Activated gamma-delta T cell treated with Interleukin-2 at 50 U/mL for 16 hours (primary cell): Measurements from ENCODE around the gene CD99.
"Not testable (repeated sequence)": the region's sequence is repeated elsewhere in the genome, so short reads cannot be mapped to it uniquely, and the experiment has no call there.

Experiments used
- DNase-seq: peaks from one replicate; pipeline ENCODE4 v3.0.0-alpha.2; 2020

Gene CD99

GRCh38 chrX:2732649-2733048 lies 41.6 kb downstream of the CD99 start:
- no peak for DNase-seq

DNA sequence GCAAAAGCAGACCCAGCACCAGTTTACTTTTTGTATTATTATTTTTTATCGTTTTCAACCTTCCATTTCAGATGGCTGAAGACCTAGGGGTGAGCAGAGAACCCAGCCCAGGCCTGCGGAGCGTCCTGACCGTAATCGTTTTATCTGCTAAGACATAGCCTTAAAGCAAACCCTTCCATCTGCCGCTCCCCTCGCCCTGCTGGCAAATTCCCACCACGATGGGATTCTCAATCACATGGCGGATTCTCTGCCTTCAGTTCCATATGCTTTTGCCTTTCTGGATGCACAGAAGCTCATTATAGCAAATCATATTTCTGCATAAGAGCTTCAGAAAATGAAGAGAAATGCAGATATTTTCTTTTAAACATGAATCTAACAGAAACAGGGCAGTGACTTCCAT lies 42.2 kb downstream of the CD99 start:
- no peak for DNase-seq

- no peak for DNase-seq
Observed at GRCh38 chrX:2735270-2735669, 44.2 kb downstream of the CD99 start.

DNA sequence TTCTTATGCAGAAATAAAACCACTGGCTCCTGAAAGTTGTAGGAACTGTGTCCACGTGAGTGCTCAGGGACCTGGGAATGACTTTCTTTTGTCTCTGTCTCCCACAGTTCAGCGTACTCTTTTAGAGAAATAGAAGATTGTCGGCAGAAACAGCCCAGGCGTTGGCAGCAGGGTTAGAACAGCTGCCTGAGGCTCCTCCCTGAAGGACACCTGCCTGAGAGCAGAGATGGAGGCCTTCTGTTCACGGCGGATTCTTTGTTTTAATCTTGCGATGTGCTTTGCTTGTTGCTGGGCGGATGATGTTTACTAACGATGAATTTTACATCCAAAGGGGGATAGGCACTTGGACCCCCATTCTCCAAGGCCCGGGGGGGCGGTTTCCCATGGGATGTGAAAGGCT lies 49.6 kb downstream of the CD99 start:
- DNase-seq, result no peak

- no peak for DNase-seq
Observed at GRCh38 chrX:2741386-2741785, 50.3 kb downstream of the CD99 start.

GRCh38 chrX:2746250-2746649 lies 55.2 kb downstream of the CD99 start:
- not testable (repeated sequence) for DNase-seq

- no peak for DNase-seq
Observed at GRCh38 chrX:2748171-2748814, 57.2 kb downstream of the CD99 start.

- no peak for DNase-seq
Observed at GRCh38 chrX:2748815-2749188, 57.7 kb downstream of the CD99 start.

DNA sequence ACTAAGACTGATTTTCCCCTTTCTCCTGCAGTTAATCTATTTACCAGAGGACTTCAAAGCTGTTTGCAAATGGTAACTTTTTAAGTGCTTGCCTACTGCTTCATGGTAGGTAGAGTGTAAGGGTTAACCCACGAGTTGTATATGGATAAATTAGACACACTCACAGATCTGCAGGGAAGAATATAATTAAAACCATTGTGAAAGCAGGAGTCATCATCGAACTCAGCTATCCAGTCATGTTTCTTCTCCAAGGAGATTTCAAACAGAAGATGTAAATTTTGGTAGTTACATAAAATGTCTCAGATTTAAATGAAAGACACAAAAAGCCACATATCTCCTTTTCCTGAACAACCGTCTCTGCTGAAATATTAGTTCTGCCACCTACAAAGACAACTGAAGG lies 60.2 kb downstream of the CD99 start:
- DNase-seq, result no peak

- not testable (repeated sequence) for DNase-seq
Observed at GRCh38 chrX:2751874-2752300, 60.8 kb downstream of the CD99 start, which contains the start of gene XG. XG (plus strand) TSS chrX:2752040; CDS start chrX:2752275, 235 bp downstream.

- not testable (repeated sequence) for DNase-seq
Observed at GRCh38 chrX:2752441-2752840, 61.3 kb downstream of the CD99 start.

DNA sequence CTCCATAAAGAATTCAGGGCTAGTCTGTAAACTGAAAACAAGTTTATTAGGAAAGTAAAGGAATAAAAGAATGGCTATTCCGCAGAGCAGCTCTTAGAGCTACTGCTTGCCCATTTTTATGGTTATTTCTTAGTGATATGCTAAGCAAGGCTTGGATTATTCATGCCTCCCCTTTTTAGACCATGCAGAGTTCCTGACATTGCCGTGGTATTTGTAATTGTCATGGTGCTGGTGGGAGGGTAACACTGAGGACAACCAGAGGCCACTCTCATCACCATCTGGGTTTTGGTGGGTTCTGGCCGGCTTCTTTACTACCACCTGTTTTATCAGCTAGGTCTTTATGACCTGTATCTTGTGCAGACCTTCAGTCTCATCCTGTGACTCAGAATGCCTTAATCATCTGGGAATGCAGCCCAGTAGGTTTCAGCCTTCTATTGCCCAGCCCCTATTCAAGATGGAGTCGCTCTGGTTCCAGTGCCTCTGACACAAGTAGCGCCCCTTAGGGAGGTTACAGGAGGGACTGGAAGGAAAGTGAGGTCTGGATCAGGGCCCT lies 64.1 kb downstream of the CD99 start:
- DNase-seq, result not testable (repeated sequence)

DNA sequence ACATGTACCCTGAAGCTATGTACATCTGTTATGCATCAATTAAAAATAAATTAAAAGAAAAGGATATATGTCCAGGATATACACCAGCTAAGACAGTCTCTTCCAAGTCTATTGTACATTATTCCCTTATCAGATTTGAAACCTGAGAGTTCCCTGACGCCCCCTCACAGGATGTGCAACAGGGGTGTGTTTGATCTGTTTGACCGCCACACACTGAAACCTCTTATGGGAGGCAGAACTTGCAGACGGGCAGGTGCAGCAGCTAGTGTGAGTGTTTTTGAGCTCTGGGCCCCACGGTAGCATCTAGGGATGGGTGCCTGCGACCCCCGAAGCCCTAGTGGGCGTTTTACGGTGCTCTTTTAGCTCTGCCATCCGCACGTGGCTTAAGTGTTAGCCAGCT lies 65.5 kb downstream of the CD99 start:
- no peak for DNase-seq

DNA sequence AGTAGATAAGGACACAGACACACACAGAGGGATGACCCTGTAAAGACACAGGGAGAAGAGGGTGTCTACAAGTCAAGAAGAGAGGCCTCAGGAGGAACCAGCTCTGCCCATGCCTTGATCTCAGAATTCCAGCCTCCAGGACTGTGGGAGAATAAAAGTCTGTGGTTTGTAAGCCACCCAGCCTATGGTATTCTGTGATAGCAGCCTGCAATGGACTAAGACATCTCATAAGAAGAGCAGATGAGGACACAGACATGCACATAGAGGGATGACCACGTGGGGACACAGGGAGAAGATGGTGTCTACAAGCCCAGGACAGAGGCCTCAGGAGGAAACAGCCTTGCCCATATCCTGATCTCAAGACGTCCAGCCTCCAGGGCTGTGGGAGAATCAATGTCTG lies 70.2 kb downstream of the CD99 start:
- DNase-seq, result no peak

DNA sequence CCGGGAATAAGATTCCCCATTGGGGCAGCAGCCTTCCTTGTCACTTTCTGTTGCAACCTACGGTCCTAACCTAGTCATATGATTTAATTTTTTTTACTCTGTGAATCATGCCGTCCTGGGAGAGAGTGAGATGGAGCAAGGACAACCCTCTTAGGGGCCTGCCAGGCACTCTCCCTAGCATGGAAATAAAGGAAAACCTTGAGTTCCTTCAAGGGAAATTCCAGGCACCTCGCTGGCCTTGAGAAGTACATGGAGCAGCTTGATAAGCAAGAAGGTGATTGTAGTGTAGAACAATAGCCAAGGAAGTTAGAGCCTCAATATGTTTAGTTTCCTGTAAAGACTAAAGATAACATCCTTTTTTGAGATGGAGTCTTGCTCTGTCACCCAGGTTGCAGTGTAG lies 71.6 kb downstream of the CD99 start:
- DNase-seq, result not testable (repeated sequence)

GRCh38 chrX:2764766-2765548 lies 73.9 kb downstream of the CD99 start:
- not testable (repeated sequence) for DNase-seq

GRCh38 chrX:2765549-2765830 lies 74.4 kb downstream of the CD99 start:
- no peak for DNase-seq

- DNase-seq, result no peak
Observed at GRCh38 chrX:2766906-2767305, 75.8 kb downstream of the CD99 start.

GRCh38 chrX:2767631-2768455 lies 76.7 kb downstream of the CD99 start:
- no peak for DNase-seq

DNA sequence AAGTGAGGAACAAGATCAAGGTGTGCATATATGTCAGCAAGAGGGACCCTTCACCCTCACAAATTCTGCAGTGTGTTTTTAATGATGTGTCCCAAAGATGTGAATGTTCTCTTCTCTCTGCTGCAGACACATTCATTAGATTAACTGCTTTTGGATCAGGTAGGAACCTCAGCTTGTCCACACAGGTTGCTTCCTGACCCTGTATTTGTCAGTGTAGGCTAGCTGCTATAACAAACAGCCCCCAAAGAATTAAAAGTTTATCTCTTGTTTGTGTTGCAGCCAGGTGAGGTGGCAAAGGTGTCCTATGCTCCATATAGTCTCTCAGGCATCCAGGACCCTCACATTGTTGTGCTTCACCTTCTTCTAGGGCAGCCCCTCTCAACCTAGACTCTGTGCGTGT lies 78.5 kb downstream of the CD99 start:
- DNase-seq, result no peak

- DNase-seq, result not testable (repeated sequence)
Observed at GRCh38 chrX:2773166-2774055, 82.3 kb downstream of the CD99 start.

DNA sequence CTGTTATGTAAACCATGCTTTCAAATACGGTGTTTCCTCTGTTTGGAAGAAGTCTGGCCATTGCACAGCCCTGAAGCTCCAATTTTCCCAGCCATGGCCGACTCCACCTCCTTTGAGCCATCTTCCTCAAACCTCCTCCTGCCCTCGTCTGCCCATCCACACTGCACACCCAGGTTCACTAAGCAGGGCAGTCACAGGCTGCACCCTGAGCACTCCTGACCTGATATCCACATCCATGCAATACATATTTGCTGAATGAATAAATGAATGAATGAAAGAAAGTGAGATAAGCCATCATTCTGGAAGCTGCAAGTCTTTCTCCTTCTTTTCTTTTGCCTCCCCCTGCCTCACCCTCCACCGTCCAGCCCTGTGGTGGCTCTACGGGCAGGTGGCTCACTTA lies 83.0 kb downstream of the CD99 start:
- no peak for DNase-seq
